ENCODE results near the gene DTNBP1. TPM values are rescaled to one million over a fixed set of nuclear protein-coding genes. Genes with fewer than 3 reads are reported as not detected.

The DTNBP1 gene
- total RNA-seq, 2 donors from 2014 or later: 6.3 to 25.0 TPM

DNA sequence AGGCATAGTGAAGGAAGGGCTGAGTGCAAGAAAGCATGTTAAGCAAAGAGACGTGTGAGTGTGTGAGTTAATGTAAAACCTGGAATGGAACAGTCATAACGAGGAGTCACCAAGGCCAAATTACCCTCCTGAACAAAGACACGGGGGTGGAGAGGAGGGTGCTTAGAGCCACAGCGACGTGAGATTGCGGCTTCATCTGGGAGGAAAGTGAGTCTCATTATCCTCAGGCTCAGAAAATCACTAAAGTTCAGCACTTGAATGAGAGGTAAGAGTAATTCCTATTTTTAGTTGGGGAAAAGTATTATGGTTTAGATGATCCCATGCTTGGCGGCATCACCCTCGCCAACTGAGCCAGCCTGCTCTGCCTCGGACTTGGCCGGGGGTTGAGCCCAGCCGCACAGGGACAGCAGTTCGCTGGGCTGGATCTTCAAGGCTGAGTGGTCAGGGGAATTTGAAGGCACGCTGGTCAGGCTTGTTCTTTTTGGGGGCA, 136.6 kb downstream of the DTNBP1 start:
- Histone ChIP-seq H3K27me3 (no peaks in the 10 kb centered on the region), H3K27ac (no peak overlapping the region), H3K4me1 (no peaks in the 10 kb centered on the region), H3K4me3 (no peak overlapping the region), H3K9me3 (no peaks in the 10 kb centered on the region), H3K36me3 (peaks cover 38% of the 10 kb centered on the region)
- DNase-seq (ENCODE audit: low spot score): peak; percentile 21
- TF ChIP-seq, protein P1, sequence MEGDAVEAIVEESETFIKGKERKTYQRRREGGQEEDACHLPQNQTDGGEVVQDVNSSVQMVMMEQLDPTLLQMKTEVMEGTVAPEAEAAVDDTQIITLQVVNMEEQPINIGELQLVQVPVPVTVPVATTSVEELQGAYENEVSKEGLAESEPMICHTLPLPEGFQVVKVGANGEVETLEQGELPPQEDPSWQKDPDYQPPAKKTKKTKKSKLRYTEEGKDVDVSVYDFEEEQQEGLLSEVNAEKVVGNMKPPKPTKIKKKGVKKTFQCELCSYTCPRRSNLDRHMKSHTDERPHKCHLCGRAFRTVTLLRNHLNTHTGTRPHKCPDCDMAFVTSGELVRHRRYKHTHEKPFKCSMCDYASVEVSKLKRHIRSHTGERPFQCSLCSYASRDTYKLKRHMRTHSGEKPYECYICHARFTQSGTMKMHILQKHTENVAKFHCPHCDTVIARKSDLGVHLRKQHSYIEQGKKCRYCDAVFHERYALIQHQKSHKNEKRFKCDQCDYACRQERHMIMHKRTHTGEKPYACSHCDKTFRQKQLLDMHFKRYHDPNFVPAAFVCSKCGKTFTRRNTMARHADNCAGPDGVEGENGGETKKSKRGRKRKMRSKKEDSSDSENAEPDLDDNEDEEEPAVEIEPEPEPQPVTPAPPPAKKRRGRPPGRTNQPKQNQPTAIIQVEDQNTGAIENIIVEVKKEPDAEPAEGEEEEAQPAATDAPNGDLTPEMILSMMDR (IDR thresholded peaks at IDR 0.05): no peak

DNA sequence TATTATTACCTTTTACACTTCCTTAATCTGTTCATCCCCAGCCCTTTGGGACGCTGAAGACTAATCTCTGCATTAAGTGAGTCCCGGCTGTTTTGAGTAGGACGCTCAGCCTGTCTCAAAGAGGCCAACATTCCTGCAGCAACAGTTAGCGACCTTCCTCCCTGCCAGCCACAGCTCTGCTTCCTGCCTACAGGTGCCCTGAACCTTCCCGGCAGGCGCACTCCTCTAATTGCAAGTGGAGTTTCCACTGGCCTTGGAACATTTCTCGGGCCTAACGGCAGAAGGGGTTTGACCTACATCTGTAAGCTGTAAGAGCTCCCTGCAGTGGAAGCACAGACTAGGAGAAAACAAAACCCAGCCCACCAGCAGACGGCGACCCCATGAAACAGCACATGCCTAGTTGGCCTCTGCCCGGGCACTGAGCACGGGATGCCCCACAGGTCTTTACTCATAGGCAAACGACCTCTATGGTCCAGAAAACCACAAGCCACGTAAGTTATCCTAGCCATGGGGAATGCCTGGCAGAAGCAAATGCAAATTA, 137.9 kb downstream of the DTNBP1 start:
- Histone ChIP-seq H3K27me3 (no peaks in the 10 kb centered on the region), H3K9me3 (no peaks in the 10 kb centered on the region), H3K36me3 (peaks cover 43% of the 10 kb centered on the region), H3K4me1 (no peaks in the 10 kb centered on the region), H3K4me3 (no peak overlapping the region), H3K27ac (no peak overlapping the region)
- TF ChIP-seq, protein P1 (IDR thresholded peaks at IDR 0.05): no peak
- DNase-seq (ENCODE audit: low spot score): peak; percentile 46

DNA sequence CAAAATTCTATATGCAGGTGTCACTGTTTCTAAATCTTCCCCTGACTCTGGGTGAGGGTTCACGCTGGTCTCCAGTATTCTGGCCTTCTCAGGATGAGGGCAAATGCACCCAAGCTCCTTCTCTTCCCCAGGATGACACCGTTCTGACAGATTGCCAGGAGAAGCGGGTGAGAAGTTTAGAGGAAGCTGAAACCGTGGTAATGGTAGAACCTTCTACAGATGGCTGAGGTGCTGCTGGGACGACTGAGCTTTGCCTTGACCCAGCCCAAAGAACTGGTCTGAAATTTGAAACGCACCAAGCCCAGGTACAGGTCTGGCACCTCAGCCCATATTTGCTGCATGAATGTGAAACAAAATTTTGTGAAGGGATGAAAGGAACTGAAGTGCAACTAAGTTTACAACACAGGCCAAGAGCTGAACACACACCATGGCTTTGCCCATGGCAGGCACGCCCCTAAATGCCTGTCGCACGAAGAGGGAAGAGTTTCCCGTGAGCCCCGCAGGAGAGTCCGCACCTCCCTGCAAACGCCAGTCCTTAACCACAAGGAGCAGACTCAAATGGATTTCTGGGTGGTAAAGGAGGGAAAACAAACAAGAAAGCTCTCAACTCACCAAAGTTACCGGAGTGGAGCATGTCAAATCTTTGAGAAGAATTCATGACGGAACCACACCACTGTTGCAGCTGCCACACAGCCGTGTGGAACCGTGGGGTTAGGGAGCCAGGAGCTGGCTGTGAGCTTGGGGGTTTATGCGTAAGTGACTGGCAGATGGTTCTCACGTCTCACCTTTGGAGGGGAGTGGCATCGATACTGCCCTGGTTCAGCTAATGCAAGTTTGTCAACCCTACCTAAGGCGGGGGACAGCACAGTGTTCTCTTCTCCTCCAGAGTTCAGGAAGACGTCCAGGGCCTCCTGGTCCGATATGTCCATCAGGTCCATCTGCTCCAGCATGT, 138.9 kb downstream of the DTNBP1 start:
- Histone ChIP-seq H3K27ac (no peak overlapping the region), H3K4me1 (no peaks in the 10 kb centered on the region), H3K4me3 (no peak overlapping the region), H3K9me3 (no peaks in the 10 kb centered on the region), H3K36me3 (peaks cover 39% of the 10 kb centered on the region), H3K27me3 (no peaks in the 10 kb centered on the region)
- peak; percentile 18 for DNase-seq (ENCODE audit: low spot score)
- TF ChIP-seq, protein P1 (IDR thresholded peaks at IDR 0.05): no peak

GRCh38 chr6:15522856-15523529, 139.8 kb downstream of the DTNBP1 start:
- no peak overlapping the region for H3K4me3 ChIP-seq
- no peak for DNase-seq (ENCODE audit: low spot score)
- H3K4me1 ChIP-seq: no peaks in the 10 kb centered on the region
- no peak overlapping the region for H3K27ac ChIP-seq
- H3K36me3 ChIP-seq: peaks cover 40% of the 10 kb centered on the region
- TF ChIP-seq, protein P1 (IDR thresholded peaks at IDR 0.05): no peak
- H3K9me3 ChIP-seq: no peaks in the 10 kb centered on the region
- H3K27me3 ChIP-seq: no peaks in the 10 kb centered on the region

DNA sequence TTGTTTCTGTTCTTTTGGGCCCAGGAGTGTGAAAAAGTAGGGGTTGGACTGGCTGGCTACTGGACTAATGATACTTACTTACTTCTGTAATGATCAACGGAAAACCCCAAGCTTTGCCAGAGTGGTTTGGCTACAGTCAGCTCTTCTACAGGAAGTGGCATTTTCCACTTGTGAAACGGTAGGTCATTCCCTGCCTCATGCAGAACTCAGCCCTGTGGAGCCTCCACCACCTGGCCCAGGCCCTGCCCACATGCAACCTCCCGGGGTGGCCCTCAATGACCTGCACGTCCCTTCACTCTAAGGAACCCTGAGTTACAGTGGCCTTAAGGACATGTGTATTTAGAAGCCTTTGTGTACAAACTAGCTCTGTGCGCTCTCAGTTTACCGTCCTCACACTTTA, 140.4 kb downstream of the DTNBP1 start:
- Histone ChIP-seq H3K36me3 (peaks cover 46% of the 10 kb centered on the region), H3K27ac (peak overlapping the region in 1 of 2 donors; percentile 8), H3K9me3 (no peaks in the 10 kb centered on the region), H3K4me1 (no peaks in the 10 kb centered on the region), H3K27me3 (no peaks in the 10 kb centered on the region), H3K4me3 (no peak overlapping the region)
- TF ChIP-seq, protein P1 (IDR thresholded peaks at IDR 0.05): no peak
- no peak for DNase-seq (ENCODE audit: low spot score)
